Activated T-cell treated with anti-CD3 and anti-CD28 coated beads for 1 hour (primary cell): ENCODE measurements around the gene PHF21B.
"Not testable (repeated sequence)": the region's sequence is repeated elsewhere in the genome, so short reads cannot be mapped to it uniquely, and the experiment has no call there.

Experiments used
- DNase-seq: peaks from one replicate; pipeline ENCODE4 v3.0.0-alpha.2; 2020; ENCODE audit warnings: low read depth

PHF21B gene

DNA sequence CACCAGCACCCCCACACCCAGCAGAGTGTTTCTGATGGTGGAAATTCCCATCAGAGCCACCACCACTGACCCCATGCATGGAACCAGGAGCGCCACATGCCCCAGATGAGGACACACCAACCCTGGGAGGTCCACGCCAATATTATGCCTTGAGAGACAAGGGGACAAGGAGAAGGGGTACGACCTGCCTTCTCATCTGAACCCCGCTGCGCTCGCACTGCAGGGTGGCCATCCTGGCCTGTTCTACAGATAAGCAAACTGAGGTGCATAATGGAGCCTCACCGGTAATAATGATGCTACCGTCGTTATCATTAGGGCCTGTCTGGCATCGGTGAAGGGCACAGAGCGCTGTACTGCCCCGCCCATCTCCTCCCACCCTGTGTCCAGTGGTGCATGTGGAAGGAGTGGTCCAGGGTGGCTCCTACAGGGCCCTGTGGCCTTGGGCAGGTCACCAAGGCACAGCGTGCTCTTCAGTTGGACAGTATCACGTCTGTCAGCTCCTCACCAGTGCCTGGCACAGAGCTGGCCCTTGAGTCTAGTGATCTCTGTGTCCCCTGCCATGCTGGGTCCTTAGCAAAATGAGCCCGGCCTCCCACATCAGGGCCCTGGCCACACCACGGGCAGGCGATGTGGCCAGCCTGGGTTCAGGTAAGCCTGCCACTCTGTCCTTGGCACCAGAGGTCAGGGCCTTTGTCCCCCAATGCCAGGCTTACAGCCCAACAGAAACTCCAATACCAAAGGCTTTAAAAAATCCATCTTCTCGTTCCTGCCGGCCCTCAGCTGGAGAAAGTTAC lies 92.2 kb downstream of the PHF21B start:
- DNase-seq = no peak

DNA sequence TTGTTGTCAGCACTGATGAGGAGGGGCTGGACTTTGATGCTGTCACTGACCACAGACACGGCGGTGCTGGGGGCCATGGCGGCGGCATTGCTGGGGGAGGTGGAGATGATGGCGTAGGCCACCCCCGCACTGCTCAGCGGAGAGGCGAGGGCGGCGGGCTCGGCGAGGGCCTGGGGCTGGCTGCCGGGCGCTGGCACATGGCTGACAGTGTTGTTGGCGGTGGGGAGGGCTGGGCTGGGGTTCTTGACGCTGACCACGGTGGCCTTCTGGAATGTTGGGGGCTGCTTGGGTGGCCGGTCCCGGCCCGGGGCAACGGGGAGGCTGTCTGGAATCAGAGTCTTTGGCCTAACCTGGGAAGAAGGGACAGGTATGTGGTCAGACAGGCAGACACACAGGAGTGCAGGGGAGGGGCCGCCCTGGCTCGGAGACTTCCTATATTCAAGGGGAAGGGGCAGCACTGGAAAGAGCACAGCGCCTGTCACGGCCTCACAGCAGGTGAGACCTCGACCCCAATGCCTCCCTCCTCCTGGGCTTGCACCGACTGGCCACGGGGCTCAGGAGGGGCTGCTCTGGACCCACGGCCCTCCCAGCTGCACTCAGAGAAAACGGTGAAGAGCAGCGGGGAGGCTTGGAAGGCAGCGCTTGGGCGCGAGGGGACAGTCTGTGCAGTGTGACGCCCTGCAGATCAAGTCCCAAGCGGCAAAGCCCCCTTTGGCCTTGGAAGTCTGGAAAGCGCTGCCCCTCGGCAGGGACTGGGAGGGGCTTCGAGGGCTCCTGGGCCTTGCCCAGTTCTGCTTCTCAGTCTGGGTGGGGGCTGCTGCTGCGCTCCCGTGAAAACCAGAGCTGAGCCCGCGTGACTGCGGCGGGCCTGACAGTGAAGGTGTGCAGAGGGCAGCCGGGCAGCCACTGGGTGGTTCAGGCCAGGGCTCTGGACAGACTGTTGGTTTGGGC lies 93.2 kb downstream of the PHF21B start:
- no peak for DNase-seq

- DNase-seq = no peak
These were observed 94.4 kb downstream of the PHF21B start for GRCh38 chr22:44915441-44915840.

GRCh38 chr22:44914026-44914721 lies 95.6 kb downstream of the PHF21B start:
- DNase-seq = no peak

- DNase-seq = no peak
These were observed 96.4 kb downstream of the PHF21B start for GRCh38 chr22:44913198-44913983.

DNA sequence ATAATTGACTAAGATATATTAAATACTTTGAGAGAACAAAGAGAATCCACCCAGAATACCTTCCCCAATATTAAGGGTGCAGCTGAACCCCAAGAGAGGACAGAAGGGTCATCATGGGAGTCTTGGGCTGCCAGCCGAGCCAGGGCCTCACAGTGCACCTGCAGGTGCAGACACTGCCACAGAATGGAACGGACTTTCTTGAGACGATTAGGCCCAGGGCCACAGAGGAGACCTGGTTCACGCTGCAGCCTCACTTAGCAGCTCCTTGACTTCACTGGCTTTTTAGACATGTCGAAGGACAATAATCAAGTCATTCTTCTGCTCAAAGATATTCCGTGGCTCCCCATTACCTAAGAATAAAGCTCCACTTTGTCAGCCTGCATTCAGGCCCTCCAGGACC lies 100.6 kb downstream of the PHF21B start:
- no peak for DNase-seq

GRCh38 chr22:44907765-44908737 lies 101.8 kb downstream of the PHF21B start:
- no peak for DNase-seq

GRCh38 chr22:44906999-44907644 lies 102.7 kb downstream of the PHF21B start:
- DNase-seq = no peak

- DNase-seq = no peak
These were observed 103.4 kb downstream of the PHF21B start for GRCh38 chr22:44906248-44906936.

DNA sequence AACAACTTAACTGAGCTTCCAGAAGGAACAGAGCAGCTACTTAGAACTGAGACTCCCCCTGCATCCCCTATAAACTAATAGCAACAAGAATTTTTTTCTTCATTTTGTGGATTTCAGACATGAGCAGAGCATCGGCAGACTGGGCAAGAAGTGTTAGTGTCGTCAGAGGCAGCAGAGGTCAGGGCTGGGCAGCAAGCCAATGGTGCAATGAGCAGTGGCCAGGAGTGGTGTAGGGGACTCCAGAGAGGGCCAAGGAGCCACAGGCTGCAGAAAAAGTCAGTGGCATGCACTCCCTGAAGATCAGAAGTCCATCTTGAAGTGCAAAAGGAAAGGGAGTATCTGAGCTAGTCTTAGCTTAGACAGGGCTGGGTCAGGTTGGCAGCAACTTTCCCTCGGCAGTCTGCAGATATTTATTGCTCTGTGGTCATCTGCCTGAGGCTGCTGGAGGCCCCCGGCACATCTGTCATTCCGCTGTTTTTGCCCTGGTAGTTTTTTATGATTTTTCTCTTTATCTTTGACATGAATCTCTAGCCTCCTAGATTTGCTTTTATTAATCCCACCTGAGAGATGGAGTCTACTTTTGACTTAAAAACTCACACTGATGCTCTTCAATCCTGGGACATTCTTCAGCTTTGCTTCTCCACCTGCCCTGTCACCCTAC lies 105.2 kb downstream of the PHF21B start:
- DNase-seq = not testable (repeated sequence)

DNA sequence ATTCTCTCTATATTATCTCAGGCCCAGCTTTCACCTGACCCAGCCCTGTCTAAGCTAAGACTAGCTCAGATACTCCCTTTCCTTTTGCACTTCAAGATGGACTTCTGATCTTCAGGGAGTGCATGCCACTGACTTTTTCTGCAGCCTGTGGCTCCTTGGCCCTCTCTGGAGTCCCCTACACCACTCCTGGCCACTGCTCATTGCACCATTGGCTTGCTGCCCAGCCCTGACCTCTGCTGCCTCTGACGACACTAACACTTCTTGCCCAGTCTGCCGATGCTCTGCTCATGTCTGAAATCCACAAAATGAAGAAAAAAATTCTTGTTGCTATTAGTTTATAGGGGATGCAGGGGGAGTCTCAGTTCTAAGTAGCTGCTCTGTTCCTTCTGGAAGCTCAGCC lies 106.6 kb downstream of the PHF21B start:
- DNase-seq = not testable (repeated sequence)

DNA sequence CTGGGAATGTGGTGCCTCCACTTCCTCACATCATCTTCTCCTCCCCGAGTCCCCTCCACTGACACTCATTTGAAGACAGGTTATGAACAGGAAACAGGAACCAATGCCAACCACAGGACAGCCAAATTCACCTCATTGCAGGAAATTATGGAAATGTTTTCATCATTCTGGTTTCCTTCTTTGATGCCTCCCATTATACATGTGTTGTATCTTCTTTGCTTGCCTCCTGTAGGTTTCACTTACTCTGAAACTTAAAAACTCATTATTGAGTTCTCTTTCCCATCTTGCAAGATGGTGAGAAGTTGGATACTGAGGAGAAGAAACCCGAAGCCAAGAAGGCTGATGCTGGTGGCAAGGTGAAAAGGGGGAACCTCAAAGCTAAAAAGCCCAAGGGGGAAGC lies 108.5 kb downstream of the PHF21B start:
- no peak for DNase-seq

GRCh38 chr22:44898236-44898635 lies 111.6 kb downstream of the PHF21B start:
- no peak for DNase-seq

- no peak for DNase-seq
These were observed 114.3 kb downstream of the PHF21B start for GRCh38 chr22:44895296-44896055.

GRCh38 chr22:44894782-44895181 lies 115.0 kb downstream of the PHF21B start:
- no peak for DNase-seq

DNA sequence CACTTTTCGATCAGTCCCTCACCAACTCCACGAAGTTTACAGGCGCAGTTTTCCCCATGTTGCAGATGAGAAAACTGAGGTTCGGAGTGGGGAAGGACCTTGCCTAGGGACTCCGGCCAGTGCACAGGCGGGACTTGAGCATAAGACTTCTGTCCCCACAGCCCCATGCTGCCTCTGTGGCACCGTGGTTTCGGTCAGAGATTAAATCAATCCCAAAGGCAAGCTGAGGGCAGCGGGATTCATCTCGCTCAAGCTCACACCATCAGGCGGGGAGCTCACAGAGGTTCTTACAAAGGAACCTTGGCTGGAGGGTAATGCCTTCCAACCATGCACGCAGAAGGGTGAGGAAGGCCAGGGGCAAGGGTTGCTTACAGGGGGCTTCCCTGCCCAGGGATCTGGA lies 115.5 kb downstream of the PHF21B start:
- DNase-seq = no peak

DNA sequence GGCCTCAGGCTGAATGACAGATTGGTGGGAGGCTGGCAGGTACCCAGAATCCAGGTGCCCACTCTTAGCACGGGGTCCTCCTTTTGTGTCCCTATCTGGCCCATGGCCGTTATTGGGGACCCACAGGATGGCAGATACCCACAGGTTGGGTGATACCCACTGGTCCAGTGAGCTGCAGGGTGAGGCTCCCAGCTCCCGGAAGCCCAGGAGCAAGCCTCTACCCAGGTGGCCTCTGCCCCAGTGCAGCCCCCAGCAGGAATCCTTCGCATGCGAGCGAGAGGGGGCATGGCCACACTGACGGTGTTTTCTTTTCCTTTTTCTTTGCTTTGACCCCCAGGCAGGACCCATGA lies 116.1 kb downstream of the PHF21B start:
- DNase-seq = no peak
